Putamen (tissue), 1 donor: ENCODE results near the gene MRC1.

ENCODE experiments used
- DNase-seq: peaks from one replicate; pipeline ENCODE4 v3.0.0-alpha.2; 2016; ENCODE audit warnings: low spot score

Gene MRC1

GRCh38 chr10:17808971-17809841, at the start of gene MRC1:
Gene MRC1, plus strand, starts transcription at chr10:17809348. Its CDS starts 118 bp downstream, at chr10:17809466.
- no peak for DNase-seq

GRCh38 chr10:17764142-17764541, 45.0 kb upstream of the MRC1 start:
- no peak for DNase-seq

GRCh38 chr10:17765602-17766001, 43.5 kb upstream of the MRC1 start:
- DNase-seq = no peak

GRCh38 chr10:17766731-17767130, 42.4 kb upstream of the MRC1 start:
- DNase-seq = no peak

- DNase-seq = no peak
Measured at GRCh38 chr10:17768496-17768895, 40.7 kb upstream of the MRC1 start.

GRCh38 chr10:17768957-17769356, 40.2 kb upstream of the MRC1 start:
- DNase-seq = no peak

- DNase-seq = peak; percentile 5
Measured at GRCh38 chr10:17771017-17771416, 38.1 kb upstream of the MRC1 start.

GRCh38 chr10:17779784-17780183, 29.4 kb upstream of the MRC1 start:
- DNase-seq = no peak

- DNase-seq = no peak
Measured at GRCh38 chr10:17780727-17781126, 28.4 kb upstream of the MRC1 start.

- no peak for DNase-seq
Measured at GRCh38 chr10:17781856-17782255, 27.3 kb upstream of the MRC1 start.

GRCh38 chr10:17782921-17783665, 26.1 kb upstream of the MRC1 start:
- no peak for DNase-seq

- no peak for DNase-seq
Measured at GRCh38 chr10:17783751-17784150, 25.4 kb upstream of the MRC1 start.

GRCh38 chr10:17784688-17785087, 24.5 kb upstream of the MRC1 start:
- no peak for DNase-seq

- no peak for DNase-seq
Measured at GRCh38 chr10:17785276-17785930, 23.7 kb upstream of the MRC1 start.

- DNase-seq = peak; percentile 47
Measured at GRCh38 chr10:17787087-17787961, 21.8 kb upstream of the MRC1 start.

- no peak for DNase-seq
Measured at GRCh38 chr10:17788646-17789045, 20.5 kb upstream of the MRC1 start.

GRCh38 chr10:17789396-17789795, 19.8 kb upstream of the MRC1 start:
- DNase-seq = no peak

- no peak for DNase-seq
Measured at GRCh38 chr10:17790651-17791050, 18.5 kb upstream of the MRC1 start.

- DNase-seq = no peak
Measured at GRCh38 chr10:17792991-17793390, 16.2 kb upstream of the MRC1 start.

- DNase-seq = no peak
Measured at GRCh38 chr10:17793823-17794644, 15.1 kb upstream of the MRC1 start.

GRCh38 chr10:17795083-17795482, 14.1 kb upstream of the MRC1 start:
- no peak for DNase-seq
